ENCODE measurements around the gene EMX1.

DNA sequence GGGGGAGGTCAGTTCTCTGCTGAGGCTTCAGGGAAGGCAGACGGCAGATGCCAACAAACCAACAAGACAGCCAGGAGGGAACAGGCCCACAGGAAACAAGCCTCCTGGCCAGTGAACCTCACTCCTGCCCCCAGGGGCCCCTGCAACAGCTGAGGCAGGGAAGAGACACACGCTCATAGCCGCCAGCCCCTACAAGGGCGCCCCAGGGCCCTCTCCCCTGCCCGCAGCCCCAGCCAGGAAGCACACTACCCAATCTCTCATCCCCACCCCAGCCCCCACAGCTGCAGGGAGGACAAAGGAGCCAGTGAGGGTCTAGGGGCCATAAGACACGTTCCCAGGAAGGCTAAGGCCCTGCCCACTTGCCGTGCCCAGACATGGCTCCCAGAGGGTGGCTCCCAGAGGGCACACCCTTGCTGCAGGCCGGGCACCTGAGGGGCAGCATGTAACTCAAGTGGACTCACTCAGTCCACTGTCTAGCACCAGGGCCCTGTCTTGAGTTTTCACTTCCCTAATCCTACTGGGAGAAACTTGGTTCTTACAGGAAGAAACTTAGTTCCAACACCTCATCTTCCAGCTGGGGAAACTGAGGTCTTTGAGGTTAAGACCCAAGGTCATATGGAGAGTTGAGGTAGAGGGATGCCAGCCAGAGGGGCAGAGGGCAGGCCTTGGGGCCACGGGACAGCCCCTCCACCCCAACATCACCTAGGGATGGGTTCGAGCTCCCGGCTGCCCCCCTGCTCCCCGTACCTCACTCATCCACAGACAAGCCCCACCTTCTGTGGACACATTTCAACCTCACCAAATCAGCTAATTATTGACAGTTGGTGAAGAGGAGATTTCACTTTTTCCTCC is 37.3 kb downstream of the EMX1 start:
- TF ChIP-seq, protein P1, sequence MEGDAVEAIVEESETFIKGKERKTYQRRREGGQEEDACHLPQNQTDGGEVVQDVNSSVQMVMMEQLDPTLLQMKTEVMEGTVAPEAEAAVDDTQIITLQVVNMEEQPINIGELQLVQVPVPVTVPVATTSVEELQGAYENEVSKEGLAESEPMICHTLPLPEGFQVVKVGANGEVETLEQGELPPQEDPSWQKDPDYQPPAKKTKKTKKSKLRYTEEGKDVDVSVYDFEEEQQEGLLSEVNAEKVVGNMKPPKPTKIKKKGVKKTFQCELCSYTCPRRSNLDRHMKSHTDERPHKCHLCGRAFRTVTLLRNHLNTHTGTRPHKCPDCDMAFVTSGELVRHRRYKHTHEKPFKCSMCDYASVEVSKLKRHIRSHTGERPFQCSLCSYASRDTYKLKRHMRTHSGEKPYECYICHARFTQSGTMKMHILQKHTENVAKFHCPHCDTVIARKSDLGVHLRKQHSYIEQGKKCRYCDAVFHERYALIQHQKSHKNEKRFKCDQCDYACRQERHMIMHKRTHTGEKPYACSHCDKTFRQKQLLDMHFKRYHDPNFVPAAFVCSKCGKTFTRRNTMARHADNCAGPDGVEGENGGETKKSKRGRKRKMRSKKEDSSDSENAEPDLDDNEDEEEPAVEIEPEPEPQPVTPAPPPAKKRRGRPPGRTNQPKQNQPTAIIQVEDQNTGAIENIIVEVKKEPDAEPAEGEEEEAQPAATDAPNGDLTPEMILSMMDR (IDR thresholded peaks at IDR 0.05): no peak
- no peak for TF ChIP-seq POLR2A (IDR thresholded peaks at IDR 0.05)

All from breast epithelium (tissue), 3 donors.